B cell (primary cell): Measurements from ENCODE around the gene GRAP. TPM values are rescaled to one million over a fixed set of nuclear protein-coding genes. Genes with fewer than 3 reads are reported as not detected.
A peak's percentile ranks its signal among the peaks of the same experiment; 100 is the strongest.
"Not testable (repeated sequence)": the region's sequence is repeated elsewhere in the genome, so short reads cannot be mapped to it uniquely, and the experiment has no call there.

Experiments used
- ATAC-seq: fragments of 200-7000 bp; cut with Tn5 transposase; one replicate; pipeline ENCODE4 v1.10.0; 2021; ENCODE audit warnings: low read depth, mild to moderate bottlenecking, moderate number of reproducible peaks, moderate library complexity
- CTCF ChIA-PET: fragments of 350-600 bp; sonication (Branson Sonifier 250); formaldehyde crosslinking; loops from one replicate; lab custom pipeline; 2021; ENCODE audit warnings: antibody characterized with exemption, inconsistent platforms; lab: Charles Lee
- POLR2A ChIA-PET: fragments of 350-600 bp; sonication (Branson Sonifier 250); formaldehyde crosslinking; loops from one replicate; lab custom pipeline; 2021; ENCODE audit warnings: antibody characterized with exemption; lab: Charles Lee
- DNase-seq: peaks from one replicate; pipeline ENCODE4 v3.0.0; 2013
- H2AFZ ChIP-seq: 2 replicates; pipeline ENCODE4 v1.6.1; 2012; ENCODE audit warnings: mild to moderate bottlenecking, low read depth, low read length; ENCODE audit not compliant: insufficient read depth, poor library complexity, severe bottlenecking
- H3K27ac ChIP-seq, 2 donors: 1 replicate in 1 of 2; 2 replicates in 1 of 2; pipeline ENCODE4 v1.5.1; 2012 to 2013; ENCODE audit warnings: low read length in 2 of 2, mild to moderate bottlenecking in 2 of 2, moderate library complexity in 1 of 2
- H3K27me3 ChIP-seq, 4 experiments: fragments of 200-600 bp in 1 of 4; sonication (generic) in 1 of 4; replicated peaks in 1 of 4; 1 replicate in 2 of 4; 2 replicates in 2 of 4; pipeline versions ENCODE4 v1.6.1 to v1.7.0; 2013 to 2016; ENCODE audit warnings: low read length in 3 of 4, mild to moderate bottlenecking in 2 of 4, mixed read lengths in 1 of 4, moderate library complexity in 1 of 4; ENCODE audit not compliant: insufficient read depth in 4 of 4, control insufficient read depth in 3 of 4; ENCODE audit errors: control extremely low read depth in 1 of 4
- H3K36me3 ChIP-seq, 2 experiments: replicated peaks in 1 of 2; 1 replicate in 1 of 2; 2 replicates in 1 of 2; pipeline versions ENCODE4 v1.6.1 to v1.7.1; 2013; ENCODE audit warnings: low read length in 1 of 2; ENCODE audit not compliant: insufficient read depth in 2 of 2, control insufficient read depth in 1 of 2; ENCODE audit errors: control extremely low read depth in 1 of 2, extremely low read depth in 1 of 2
- H3K4me1 ChIP-seq, 2 donors: fragments of 200-600 bp in 1 of 2; sonication (generic) in 1 of 2; 1 replicate in 1 of 2; 2 replicates in 1 of 2; pipeline versions ENCODE4 v1.5.1 to v1.6.1; 2013 to 2017; ENCODE audit warnings: low read length in 2 of 2; ENCODE audit not compliant: control insufficient read depth in 2 of 2, insufficient read depth in 2 of 2
- H3K4me2 ChIP-seq: replicated peaks from 2 replicates; pipeline ENCODE3; 2012; ENCODE audit warnings: mild to moderate bottlenecking, low read depth, low read length; ENCODE audit not compliant: poor library complexity, severe bottlenecking
- H3K4me3 ChIP-seq, 5 experiments: fragments of 200-600 bp in 1 of 5; sonication (generic) in 1 of 5; 1 replicate in 3 of 5; 2 replicates in 2 of 5; pipeline versions ENCODE4 v1.5.1 to v1.7.0; 2011 to 2016; ENCODE audit warnings: low read length in 4 of 5, mild to moderate bottlenecking in 4 of 5, low read depth in 2 of 5, control low read depth in 1 of 5, moderate library complexity in 1 of 5; ENCODE audit not compliant: insufficient read depth in 1 of 5; ENCODE audit errors: control extremely low read depth in 1 of 5, extremely low read depth in 1 of 5
- H3K79me2 ChIP-seq: fragments of 200-600 bp; sonication (generic); one replicate; pipeline ENCODE4 v1.6.0; 2016; ENCODE audit warnings: low read length; ENCODE audit not compliant: control insufficient read depth, insufficient read depth
- H3K9ac ChIP-seq: fragments of 200-600 bp; sonication (generic); 2 replicates; pipeline ENCODE4 v1.6.1; 2017; ENCODE audit warnings: mild to moderate bottlenecking, low read length, moderate library complexity
- H3K9me3 ChIP-seq, 3 donors: one replicate each; pipeline versions ENCODE4 v1.6.1 to v1.7.1; 2013; ENCODE audit warnings: low read length in 2 of 3; ENCODE audit not compliant: control insufficient read depth in 2 of 3, insufficient read depth in 1 of 3; ENCODE audit errors: control extremely low read depth in 1 of 3
- H4K20me1 ChIP-seq: 2 replicates; pipeline ENCODE4 v1.6.0; 2012; ENCODE audit warnings: mild to moderate bottlenecking, low read length; ENCODE audit not compliant: insufficient read depth, control insufficient read depth, poor library complexity, severe bottlenecking
- H3K27ac Mint-ChIP-seq: one replicate; pipeline ENCODE4 v1.8.0; 2021; ENCODE audit warnings: mixed read lengths
- H3K27me3 Mint-ChIP-seq: one replicate; pipeline ENCODE4 v1.8.0; 2021; ENCODE audit warnings: mixed read lengths
- H3K4me1 Mint-ChIP-seq: one replicate; pipeline ENCODE4 v1.8.0; 2021; ENCODE audit warnings: mixed read lengths
- H3K4me3 Mint-ChIP-seq: one replicate; pipeline ENCODE4 v1.8.0; 2021; ENCODE audit warnings: mixed read lengths
- H3K9me3 Mint-ChIP-seq: one replicate; pipeline ENCODE4 v1.8.0; 2022; ENCODE audit warnings: mixed read lengths; ENCODE audit not compliant: insufficient read depth
- WGBS: methylation state at CpG from one replicate; pipeline ENCODE4 v1.1.5; 2013; ENCODE audit warnings: missing lambda C conversion rate; ENCODE audit not compliant: insufficient coverage; 5-methylcytosine and 5-hydroxymethylcytosine counted together
- intact Hi-C: fragments of 100-400 bp; cut with micrococcal nuclease; formaldehyde crosslinking; loops from one replicate; pipeline ENCODE4 v1.10.0; 2022
- polyA plus RNA-seq: library from polyadenylated mRNA; depleted of rRNA; stranded (reverse); fragments of >200 nt; gene quantifications from 2 replicates; pipeline ENCODE4 v1.2.3, GENCODE V29; 2012
- total RNA-seq, 2 donors: library from RNA; stranded (reverse); fragments of 120-200 nt in 1 of 2; gene quantifications; 1 replicate in 1 of 2; 2 replicates in 1 of 2; pipeline versions ENCODE4 v1.2.3 to v1.2.4, GENCODE V29; 2013 to 2022

The GRAP gene
- total and polyA plus RNA-seq, 2 donors (not counting 1 experiment from before 2014, with no cell fraction given): 59.8 to 93.2 TPM

GRCh38 chr17:19055447-19055846 is 8.7 kb upstream of the GRAP start:
- H3K27ac Mint-ChIP-seq, H3K9ac ChIP-seq, H4K20me1 ChIP-seq, H3K27me3 ChIP-seq, DNase-seq, H3K4me2 ChIP-seq, H3K27me3 Mint-ChIP-seq, H3K27ac ChIP-seq, H3K4me1 Mint-ChIP-seq, H3K36me3 ChIP-seq, H2AFZ ChIP-seq, intact Hi-C loops, H3K9me3 Mint-ChIP-seq, H3K4me3 Mint-ChIP-seq, POLR2A ChIA-PET, CTCF ChIA-PET, H3K9me3 ChIP-seq, H3K4me1 ChIP-seq, H3K4me3 ChIP-seq, H3K79me2 ChIP-seq: not testable (repeated sequence)
- no CpG with 5 or more reads among the region's 12 CpGs for WGBS
- peak; percentile 94 for ATAC-seq

DNA sequence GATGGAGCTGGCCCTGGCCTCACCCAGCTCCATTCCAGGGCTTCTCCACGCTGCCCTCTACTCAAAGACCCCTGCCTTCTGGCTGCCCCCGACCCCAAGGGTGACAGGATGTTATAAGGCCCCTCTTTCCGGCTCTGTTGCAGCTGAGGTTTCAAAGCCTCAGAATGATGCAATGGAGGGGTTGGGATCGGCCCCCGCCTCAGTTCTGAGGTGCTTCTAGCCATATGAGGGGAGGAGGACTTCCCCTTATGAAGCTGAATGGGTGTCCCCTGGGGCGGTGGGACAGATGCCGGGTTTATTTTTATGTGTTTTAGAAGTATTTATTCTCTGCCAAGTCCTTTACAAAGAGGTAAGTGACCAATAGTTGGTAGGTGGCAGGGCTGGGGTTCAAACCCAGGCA is 2.1 kb upstream of the GRAP start:
- intact Hi-C loops, H3K27me3 Mint-ChIP-seq, H3K9me3 Mint-ChIP-seq: not testable (repeated sequence)

DNA sequence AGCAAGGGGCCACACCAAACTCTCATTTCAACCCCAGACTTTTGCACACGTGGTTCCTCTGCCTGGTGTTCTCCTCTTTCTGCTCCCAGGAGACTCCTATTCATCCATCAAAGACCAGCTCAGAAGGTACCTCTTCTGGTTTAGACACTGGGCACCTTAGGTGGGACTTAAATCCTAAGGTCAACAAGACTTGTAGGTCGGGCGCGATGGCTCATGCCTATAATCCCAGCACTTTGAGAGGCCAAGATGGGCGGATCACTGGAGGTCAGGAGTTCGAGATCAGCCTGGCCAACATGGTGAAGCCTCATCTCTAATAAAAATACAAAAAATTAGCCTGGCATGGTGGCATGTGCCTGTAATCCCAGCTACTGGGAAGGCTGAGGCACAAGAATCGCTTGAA is 753 bp upstream of the GRAP start:
- H3K4me1 ChIP-seq, H3K27ac Mint-ChIP-seq, H3K9me3 Mint-ChIP-seq, CTCF ChIA-PET, DNase-seq, H4K20me1 ChIP-seq, POLR2A ChIA-PET, H3K9me3 ChIP-seq, H3K27ac ChIP-seq, H3K4me3 ChIP-seq, H3K27me3 Mint-ChIP-seq, ATAC-seq, H3K9ac ChIP-seq, H3K4me3 Mint-ChIP-seq, H3K27me3 ChIP-seq, H3K79me2 ChIP-seq, H3K4me2 ChIP-seq, H3K36me3 ChIP-seq, intact Hi-C loops, H3K4me1 Mint-ChIP-seq, H2AFZ ChIP-seq: not testable (repeated sequence)
- WGBS: 100% methylated on average over 3 of the region's 7 CpGs

More for the DNA sequence above, 2.1 kb upstream of the GRAP start:
- H3K27ac Mint-ChIP-seq, DNase-seq, H3K4me1 Mint-ChIP-seq, H3K4me2 ChIP-seq, H3K4me1 ChIP-seq, H3K4me3 ChIP-seq, H3K36me3 ChIP-seq, POLR2A ChIA-PET, H2AFZ ChIP-seq, H4K20me1 ChIP-seq, H3K79me2 ChIP-seq, H3K27me3 ChIP-seq, CTCF ChIA-PET, H3K4me3 Mint-ChIP-seq, H3K9me3 ChIP-seq, H3K9ac ChIP-seq, H3K27ac ChIP-seq: not testable (repeated sequence)
- no CpG with 5 or more reads among the region's 7 CpGs for WGBS
- ATAC-seq: peak; percentile 65

- DNase-seq, intact Hi-C loops, ATAC-seq, H3K27me3 ChIP-seq, H3K27ac ChIP-seq, H3K27me3 Mint-ChIP-seq, CTCF ChIA-PET, H3K9me3 ChIP-seq, H3K9me3 Mint-ChIP-seq, H3K4me3 ChIP-seq, H3K4me2 ChIP-seq, H3K27ac Mint-ChIP-seq, H3K36me3 ChIP-seq, H3K9ac ChIP-seq, H3K79me2 ChIP-seq, H3K4me1 ChIP-seq, H3K4me1 Mint-ChIP-seq, H2AFZ ChIP-seq, H4K20me1 ChIP-seq, POLR2A ChIA-PET, H3K4me3 Mint-ChIP-seq: not testable (repeated sequence)
- no CpG with 5 or more reads among the region's 9 CpGs for WGBS
Measured at GRCh38 chr17:19044643-19045042, 2.1 kb downstream of the GRAP start.
